Prostate gland (tissue), 2 donors: ENCODE data around the gene RASGRF2.

Experiments
- POLR2A ChIP-seq: fragments of 450-650 bp; IDR thresholded peaks from one replicate; pipeline ENCODE4 v1.6.1; 2016; ENCODE audit warnings: antibody characterized with exemption, mild to moderate bottlenecking
- POLR2AphosphoS5 ChIP-seq: sonication (generic); formaldehyde crosslinking; IDR thresholded peaks from one replicate; pipeline ENCODE4 v1.6.1; 2017; ENCODE audit warnings: antibody characterized with exemption
- TF ChIP-seq, protein P1 (sequence below), 4 experiments: fragments of 200-600 bp in 2 of 4; fragments of 450-650 bp in 2 of 4; sonication (generic) in 2 of 4; IDR thresholded peaks; 1 replicate in 3 of 4; 2 replicates in 1 of 4; pipeline ENCODE4 v1.5.1; 2016 to 2019; ENCODE audit warnings: antibody characterized with exemption in 4 of 4, mild to moderate bottlenecking in 2 of 4, moderate library complexity in 2 of 4

DNA sequence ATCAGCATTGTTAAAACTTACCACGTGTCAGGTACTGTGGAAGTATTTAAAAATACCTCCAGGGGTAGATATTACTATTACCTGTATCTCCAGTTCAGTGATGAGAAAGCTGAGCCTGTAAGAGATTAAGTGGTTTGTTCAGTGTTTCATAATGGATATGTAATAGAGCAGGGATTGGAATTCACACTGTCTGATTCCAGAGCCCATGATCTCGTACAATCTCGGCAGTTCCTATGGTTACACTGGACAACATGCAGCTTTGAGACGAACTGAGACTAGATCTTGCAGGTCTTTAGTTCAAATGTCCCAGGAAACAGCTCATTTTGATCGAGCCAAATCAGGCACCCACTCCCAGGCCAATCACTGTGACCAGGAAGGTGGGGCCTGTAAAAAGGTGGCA lies 8.8 kb upstream of the RASGRF2 start:
- TF ChIP-seq, protein P1, sequence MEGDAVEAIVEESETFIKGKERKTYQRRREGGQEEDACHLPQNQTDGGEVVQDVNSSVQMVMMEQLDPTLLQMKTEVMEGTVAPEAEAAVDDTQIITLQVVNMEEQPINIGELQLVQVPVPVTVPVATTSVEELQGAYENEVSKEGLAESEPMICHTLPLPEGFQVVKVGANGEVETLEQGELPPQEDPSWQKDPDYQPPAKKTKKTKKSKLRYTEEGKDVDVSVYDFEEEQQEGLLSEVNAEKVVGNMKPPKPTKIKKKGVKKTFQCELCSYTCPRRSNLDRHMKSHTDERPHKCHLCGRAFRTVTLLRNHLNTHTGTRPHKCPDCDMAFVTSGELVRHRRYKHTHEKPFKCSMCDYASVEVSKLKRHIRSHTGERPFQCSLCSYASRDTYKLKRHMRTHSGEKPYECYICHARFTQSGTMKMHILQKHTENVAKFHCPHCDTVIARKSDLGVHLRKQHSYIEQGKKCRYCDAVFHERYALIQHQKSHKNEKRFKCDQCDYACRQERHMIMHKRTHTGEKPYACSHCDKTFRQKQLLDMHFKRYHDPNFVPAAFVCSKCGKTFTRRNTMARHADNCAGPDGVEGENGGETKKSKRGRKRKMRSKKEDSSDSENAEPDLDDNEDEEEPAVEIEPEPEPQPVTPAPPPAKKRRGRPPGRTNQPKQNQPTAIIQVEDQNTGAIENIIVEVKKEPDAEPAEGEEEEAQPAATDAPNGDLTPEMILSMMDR (IDR thresholded peaks at IDR 0.05): no peak
- TF ChIP-seq POLR2A (no peak), POLR2AphosphoS5 (no peak)
